ENCODE results near the gene TMEM132E. TPM values are rescaled to one million over a fixed set of nuclear protein-coding genes. Genes with fewer than 3 reads are reported as not detected.

TMEM132E gene
- total and polyA plus RNA-seq, 2 donors from 2014 or later = 1.1 to 4.3 TPM

DNA sequence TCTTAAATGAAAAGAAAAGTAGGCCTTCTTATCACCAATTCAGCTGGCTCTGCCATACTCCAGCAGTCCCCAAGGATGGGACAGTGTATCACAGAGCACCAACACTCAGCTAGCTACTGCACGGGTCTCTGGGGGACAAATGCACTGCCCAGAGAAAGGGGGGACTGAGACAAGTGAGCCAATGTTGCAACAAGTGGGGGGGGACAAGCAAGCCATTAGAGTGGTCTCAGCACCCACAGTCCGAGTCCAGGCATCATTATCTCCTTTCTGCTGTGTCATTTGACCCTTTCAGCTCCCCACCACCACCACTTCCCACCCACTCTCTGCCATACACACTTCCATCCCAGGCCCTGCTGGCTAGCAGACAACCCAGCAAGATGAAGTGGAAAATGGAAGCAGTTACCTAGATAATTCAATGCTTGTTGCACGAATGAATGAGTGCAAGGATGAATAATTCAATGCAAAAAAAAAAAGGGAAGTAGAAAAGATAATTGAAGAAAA is 7.0 kb downstream of the TMEM132E start:
- intact Hi-C loops (cut with DNase I) = no loop called here
- peak in 1 of 5 donors; percentile 11 for DNase-seq
- Histone ChIP-seq H3K4me3 (ENCODE audit: low read length in 3 of 3) (no peak overlapping the region), H3K9ac (ENCODE audit: low read length in 3 of 3) (no peak overlapping the region), H3K36me3 (ENCODE audit: control insufficient read depth in 2 of 3, insufficient read depth in 3 of 3, low read length in 3 of 3) (no peaks in the 10 kb centered on the region), H3K4me1 (ENCODE audit: control insufficient read depth in 2 of 3, insufficient read depth in 2 of 3, low read depth in 1 of 3, low read length in 3 of 3) (peaks cover 0 to 10% (median 4%) of the 10 kb centered on the region in 3 donors), H3K27ac (ENCODE audit: low read depth in 2 of 2, low read length in 2 of 2) (no peak overlapping the region), H3K27me3 (ENCODE audit: control insufficient read depth, insufficient read depth, low read length) (peaks cover 18% of the 10 kb centered on the region), H3K9me3 (ENCODE audit: control insufficient read depth in 2 of 3, insufficient read depth in 1 of 3, low read length in 3 of 3) (no peaks in the 10 kb centered on the region)
- FAIRE-seq = no peak
- TF ChIP-seq CTCF (IDR thresholded peaks at IDR 0.05; ENCODE audit: borderline replicate concordance, extremely low read depth, insufficient read depth) = no peak

GRCh38 chr17:34588266-34588665 is 8.9 kb downstream of the TMEM132E start:
- no peak for TF ChIP-seq CTCF (IDR thresholded peaks at IDR 0.05; ENCODE audit: borderline replicate concordance, extremely low read depth, insufficient read depth)
- Histone ChIP-seq H3K36me3 (ENCODE audit: control insufficient read depth in 2 of 3, insufficient read depth in 3 of 3, low read length in 3 of 3) (no peaks in the 10 kb centered on the region), H3K4me1 (ENCODE audit: control insufficient read depth in 2 of 3, insufficient read depth in 2 of 3, low read depth in 1 of 3, low read length in 3 of 3) (peaks cover 0 to 10% (median 4%) of the 10 kb centered on the region in 3 donors), H3K4me3 (ENCODE audit: low read length in 3 of 3) (no peak overlapping the region), H3K27me3 (ENCODE audit: control insufficient read depth, insufficient read depth, low read length) (peaks cover 10% of the 10 kb centered on the region), H3K27ac (ENCODE audit: low read depth in 2 of 2, low read length in 2 of 2) (no peak overlapping the region), H3K9ac (ENCODE audit: low read length in 3 of 3) (no peak overlapping the region), H3K9me3 (ENCODE audit: control insufficient read depth in 2 of 3, insufficient read depth in 1 of 3, low read length in 3 of 3) (no peaks in the 10 kb centered on the region)
- DNase-seq (no peak), FAIRE-seq (no peak)
- intact Hi-C loops (cut with DNase I) = no loop called here

DNA sequence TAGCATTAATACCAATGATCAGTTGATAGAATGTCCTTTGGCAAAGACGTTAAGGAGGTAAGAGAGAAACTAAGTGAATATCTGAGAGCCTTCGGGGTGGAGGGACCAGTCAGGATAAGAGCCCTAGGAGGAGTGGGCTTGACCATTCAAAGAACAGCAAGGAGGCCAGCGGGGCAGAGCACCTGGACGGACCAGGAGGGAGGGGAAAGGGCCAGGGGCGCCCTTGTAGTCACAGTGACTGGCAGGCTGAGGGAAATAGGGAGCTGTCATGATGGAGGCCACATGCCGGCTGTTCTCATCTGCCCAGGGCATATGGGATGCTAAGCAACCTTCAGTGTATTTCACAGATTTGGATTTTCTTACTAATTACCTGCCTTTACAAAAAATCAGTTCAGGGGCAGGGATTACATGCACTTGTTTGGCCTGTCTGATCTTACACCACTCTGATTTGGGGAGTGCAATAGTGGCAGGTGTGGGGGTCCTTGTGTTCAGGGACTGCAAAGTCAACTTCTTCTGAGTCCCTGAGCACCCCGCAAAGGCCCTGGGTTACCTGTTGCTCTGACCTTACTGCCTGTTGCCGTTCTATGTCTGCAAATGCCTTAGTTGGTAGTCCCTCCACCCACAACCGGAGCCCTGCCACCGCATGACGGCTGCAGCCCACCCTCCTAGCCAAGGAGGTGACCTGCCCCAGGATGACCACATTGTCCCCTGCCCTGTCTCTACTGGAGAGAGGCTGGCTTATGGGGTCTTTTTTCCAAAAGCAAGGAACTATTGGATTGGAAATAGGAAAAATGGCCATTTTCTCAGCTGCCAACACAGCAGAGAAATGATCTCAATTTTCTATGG is 10.0 kb downstream of the TMEM132E start:
- no peak for TF ChIP-seq CTCF (IDR thresholded peaks at IDR 0.05; ENCODE audit: borderline replicate concordance, extremely low read depth, insufficient read depth)
- intact Hi-C loops (cut with DNase I) = no loop called here
- no peak for FAIRE-seq

More for the DNA sequence above, 10.0 kb downstream of the TMEM132E start:
- Histone ChIP-seq H3K36me3 (ENCODE audit: control insufficient read depth in 2 of 3, insufficient read depth in 3 of 3, low read length in 3 of 3) (no peaks in the 10 kb centered on the region), H3K27ac (ENCODE audit: low read depth in 2 of 2, low read length in 2 of 2) (no peak overlapping the region), H3K9me3 (ENCODE audit: control insufficient read depth in 2 of 3, insufficient read depth in 1 of 3, low read length in 3 of 3) (no peaks in the 10 kb centered on the region), H3K4me1 (ENCODE audit: control insufficient read depth in 2 of 3, insufficient read depth in 2 of 3, low read depth in 1 of 3, low read length in 3 of 3) (peaks cover 0 to 12% (median 4%) of the 10 kb centered on the region in 3 donors), H3K4me3 (ENCODE audit: low read length in 3 of 3) (no peak overlapping the region), H3K27me3 (ENCODE audit: control insufficient read depth, insufficient read depth, low read length) (peaks cover under 1% of the 10 kb centered on the region), H3K9ac (ENCODE audit: low read length in 3 of 3) (no peak overlapping the region)
- peak in 1 of 5 donors; percentile 25 for DNase-seq

Data from kidney (tissue), 14 donors.